ENCODE results near the gene TMEM248.
"Not testable (repeated sequence)": the region's sequence is repeated elsewhere in the genome, so short reads cannot be mapped to it uniquely, and the experiment has no call there.

Gene TMEM248

DNA sequence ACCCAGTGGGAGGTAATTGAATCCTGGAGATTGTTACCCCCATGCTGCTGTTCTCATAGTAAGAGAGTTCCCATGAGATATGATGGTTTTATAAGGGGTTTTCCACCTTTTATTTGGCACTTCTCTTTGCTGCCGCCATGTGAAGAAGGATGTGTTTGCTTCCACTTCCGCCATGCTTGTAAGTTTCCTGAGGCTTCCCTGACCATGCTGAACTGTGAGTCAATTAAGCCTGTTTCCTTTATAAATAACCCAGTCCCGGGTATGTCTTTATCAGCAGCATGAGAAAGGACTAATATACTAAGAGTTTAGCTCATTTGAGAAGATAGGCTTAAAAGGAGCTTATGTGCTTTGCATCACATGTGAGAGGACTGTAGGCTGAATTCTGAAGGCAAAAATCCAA lies 29.3 kb downstream of the TMEM248 start:
- DNase-seq (ENCODE audit: low read depth): no peak

DNA sequence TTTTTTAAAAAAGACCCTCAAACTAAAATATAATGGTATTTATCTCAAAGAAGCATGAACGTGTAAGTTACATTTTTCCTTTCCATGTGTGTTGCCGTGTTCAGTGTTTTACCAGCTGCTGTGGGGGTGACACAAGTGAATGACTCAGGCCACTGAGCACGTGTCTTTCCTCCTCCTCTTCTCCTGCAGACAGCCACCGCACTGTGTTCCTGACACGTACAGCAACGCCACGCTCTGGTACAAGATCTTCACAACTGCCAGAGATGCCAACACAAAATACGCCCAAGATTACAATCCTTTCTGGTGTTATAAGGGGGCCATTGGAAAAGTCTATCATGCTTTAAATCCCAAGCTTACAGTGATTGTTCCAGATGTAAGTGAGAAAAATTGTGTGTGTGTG lies 29.7 kb downstream of the TMEM248 start:
- no peak for DNase-seq (ENCODE audit: low read depth)

DNA sequence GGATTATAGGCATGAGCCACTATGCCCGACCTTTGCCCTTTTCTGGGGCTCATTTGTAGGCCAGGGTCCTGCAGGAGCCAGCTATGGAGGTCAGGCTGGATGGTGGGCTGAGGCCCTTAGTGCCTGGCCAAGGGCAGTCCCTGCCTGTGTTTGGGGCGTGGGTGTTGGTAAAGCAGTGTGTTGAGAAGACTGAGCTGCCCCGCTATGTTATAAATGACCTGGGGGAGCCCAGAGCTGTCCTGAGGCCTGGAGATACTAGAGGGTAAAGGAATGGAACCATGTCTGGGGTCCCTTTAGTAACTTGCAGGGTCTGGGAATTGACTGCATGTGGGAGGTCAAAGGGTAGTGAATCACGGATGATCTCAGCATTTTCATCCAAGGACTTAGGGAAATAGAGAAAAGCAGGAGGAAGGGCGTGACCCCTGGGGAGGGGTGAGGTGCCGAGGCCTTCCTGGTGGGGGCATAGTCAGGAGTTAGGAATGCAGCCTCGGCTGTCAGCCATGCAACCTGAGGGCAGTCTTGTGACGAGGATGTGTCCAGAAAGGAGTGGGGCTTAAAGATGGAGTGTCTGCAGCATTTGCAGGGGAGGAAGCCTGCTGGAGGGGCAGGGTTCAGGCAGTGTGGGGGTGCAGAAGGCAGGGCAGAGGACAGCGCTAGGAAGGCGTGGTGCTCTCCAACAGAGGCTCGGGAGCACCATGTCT lies 31.5 kb downstream of the TMEM248 start:
- DNase-seq (ENCODE audit: low read depth): no peak

DNA sequence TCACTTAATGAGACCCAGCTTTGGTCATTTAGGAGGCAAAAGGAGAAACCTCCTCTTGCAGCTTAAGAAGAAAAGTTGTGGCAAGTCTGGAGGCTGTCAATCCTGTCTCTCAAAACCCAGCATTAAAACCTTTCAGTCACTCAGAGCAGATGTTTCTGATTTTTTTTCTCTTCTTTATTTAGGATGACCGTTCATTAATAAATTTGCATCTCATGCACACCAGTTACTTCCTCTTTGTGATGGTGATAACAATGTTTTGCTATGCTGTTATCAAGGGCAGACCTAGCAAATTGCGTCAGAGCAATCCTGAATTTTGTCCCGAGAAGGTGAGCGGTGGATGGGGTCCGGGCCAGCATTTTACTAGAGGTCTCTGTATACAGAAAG lies 32.0 kb downstream of the TMEM248 start:
- no peak for DNase-seq (ENCODE audit: low read depth)

DNA sequence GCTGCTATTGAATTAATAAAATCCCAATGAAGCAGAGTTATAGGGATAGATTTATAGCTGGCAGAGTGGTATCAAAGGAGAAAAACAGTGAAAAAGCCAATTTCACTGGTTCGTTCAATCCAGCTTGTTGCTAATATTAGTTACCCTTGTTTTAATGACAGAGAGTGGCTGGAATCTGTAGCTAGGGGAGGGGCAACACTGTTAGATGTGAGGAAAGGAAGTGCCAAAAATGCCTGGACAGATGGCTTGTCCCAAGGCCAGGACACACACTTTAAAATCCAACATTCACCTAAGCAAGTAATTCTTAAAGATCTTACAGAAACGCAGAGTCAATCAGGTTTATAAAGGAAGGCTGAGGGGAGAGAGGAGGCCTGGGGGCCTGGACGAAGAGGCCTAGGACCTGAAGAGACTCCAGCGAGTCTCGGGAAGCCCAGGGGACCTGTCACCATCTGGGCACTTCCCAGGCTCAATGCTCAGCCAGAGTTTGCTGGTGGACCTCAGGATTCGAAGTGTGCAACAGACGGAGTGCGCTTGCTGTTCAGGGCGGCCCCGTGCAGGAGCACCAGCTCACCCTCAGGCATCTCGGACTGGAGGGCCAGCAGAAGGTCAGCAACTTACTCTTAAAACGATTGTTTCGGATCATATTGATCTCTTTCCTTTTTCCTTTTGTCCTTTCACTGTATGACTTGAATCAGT lies 36.7 kb downstream of the TMEM248 start:
- DNase-seq (ENCODE audit: low read depth): no peak

DNA sequence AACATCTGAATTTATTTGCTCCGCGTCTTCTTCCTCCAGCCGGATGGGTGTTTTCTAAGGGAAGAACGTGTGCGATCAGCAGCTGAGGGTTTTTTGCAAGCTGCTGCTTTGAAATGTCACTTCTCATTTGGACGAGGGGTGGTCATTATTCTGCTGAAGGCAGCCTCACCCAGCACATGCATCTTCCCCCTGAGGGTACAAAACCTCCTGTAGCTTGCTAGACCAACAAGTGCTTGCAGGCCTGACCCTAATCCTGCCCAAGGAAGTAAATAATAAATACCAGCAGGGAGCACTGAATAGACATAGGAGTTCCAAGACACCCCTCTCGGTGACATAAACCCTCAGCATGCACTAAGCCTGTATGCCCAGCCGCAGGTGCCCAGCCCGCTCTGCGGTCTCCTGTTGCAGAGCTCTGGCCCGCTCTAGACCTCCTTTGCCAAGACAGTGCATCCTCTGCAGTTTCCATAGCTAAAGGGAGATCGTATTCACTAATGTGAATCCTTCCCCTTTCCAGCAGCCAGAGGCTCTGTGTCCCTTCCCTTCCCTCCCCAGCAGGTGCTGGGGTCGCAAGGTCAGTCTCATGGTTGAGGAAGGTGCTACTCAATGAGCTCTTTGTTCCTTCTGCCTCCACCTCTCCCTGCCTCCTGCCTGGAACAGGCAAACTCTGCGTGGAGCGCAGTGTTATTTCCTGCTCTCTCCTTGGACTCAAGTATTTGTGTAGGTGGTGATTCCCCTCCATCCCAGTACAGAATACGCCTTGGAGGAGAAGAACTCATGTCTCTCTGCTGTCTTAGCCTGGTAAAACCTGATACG lies 37.7 kb downstream of the TMEM248 start:
- no peak for DNase-seq (ENCODE audit: low read depth)

DNA sequence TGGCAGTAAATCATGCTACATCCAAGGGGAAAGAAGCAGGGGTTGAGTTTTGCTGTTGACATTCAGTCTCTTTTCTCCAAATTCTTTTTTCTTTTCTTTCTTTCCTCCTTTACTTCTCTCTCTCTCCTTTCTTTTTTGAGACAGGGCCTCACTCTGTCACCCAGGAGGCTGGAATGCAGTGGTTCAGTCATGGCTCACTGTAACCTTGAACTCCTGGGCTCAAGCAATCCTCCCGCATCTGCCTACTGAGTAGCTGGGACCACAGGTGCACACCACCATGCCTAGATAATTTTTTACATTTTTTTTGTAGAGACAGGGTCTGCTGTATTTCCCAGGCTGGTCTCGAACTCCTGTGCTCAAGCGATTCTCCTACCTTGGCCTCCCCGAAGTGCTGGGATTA lies 39.2 kb downstream of the TMEM248 start:
- no peak for DNase-seq (ENCODE audit: low read depth)

DNA sequence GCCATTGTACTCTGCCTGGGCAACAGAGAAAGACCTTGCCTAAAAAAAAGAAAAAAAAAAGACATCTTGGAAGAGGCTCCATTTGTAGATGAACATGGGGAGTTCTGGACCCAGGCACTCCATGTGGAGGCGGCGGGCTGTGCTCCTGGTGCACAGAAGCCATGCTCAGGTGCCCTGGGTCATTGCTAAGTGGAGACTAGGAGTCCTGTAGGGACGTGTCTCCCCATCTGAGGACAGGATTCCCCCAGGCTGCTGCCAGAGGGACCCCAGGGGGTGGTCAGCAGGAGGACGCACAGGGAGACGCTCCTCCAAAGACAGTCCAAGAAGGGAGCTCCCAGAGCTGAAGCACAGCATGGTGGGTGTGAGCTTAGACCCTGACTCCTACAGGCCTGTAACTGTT lies 40.1 kb downstream of the TMEM248 start:
- no peak for DNase-seq (ENCODE audit: low read depth)

DNA sequence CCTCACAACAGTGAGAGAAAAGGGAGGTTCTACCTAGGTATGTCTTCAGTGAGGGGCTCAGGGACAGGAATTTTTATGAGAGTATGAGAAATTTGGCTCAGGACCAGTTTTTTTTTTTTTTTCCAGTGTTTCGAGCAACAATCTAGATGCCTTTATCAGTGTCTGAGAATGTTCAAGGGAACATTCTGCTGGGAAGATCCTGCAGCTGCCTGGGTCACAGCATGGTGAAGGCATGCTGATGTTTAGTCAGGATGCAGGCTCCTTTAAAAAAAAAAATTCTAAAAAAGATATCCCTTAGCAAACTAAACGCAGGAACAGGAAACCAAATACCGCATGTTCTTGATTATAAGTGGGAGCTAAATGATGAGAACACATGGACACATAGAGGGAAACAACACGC lies 43.4 kb downstream of the TMEM248 start:
- no peak for DNase-seq (ENCODE audit: low read depth)

DNA sequence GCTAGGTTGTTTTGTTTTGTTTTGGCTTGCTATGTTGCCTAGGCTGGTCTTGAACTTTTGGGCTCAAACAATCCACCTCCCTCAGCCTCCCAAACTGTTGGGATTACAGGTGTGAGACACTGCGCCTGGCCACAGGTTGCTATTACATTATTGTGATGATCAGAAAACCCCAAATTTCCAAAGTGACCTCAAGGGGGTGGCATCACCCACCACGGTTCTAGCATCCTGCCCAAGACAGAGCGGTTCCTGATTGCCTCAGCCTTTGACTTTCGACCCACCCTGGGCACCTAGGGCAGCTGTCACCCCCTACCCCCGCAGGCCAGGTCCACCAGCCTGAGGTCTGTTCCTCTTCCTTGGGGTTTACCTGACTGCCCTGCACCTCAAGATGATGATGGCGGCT lies 46.0 kb downstream of the TMEM248 start:
- DNase-seq (ENCODE audit: low read depth): no peak

DNA sequence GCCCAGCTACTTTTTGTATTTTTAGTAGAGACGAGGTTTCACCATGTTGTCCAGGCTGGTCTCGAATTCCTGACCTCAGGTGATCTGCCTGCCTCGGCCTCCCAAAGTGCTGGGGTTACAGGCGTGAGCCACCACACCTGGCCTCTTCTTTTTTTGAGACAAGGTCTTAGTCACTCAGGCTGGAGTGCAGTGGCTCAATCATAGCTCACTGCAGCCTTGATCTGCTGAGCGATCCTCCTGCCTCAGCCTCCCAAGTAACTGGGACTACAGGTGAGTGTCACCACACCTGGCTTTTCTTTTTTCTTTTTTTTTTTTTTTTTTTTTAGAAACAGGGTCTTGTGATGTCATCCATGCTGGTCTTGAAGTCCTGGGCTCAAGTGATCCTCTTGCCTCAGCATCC lies 48.0 kb downstream of the TMEM248 start:
- not testable (repeated sequence) for DNase-seq (ENCODE audit: low read depth)

DNA sequence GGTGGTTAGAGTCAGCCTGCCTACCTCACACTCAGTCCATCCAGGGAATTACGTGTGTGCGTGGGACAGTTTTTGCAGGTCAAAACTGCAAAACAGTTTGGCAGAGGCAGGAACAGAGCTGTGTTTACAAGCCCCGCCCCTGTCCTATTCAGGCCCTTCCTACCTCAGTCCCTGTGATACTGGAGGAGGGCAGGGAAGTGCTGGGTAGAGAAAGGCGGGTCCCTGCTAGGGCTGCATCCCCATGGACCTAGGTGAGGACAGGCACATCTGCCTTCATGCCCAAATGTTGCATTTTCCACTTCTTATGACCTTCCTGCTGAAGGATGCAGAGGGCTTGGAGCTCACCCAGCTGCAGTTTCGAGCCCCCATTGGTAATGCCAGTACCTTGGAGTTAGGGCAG lies 49.3 kb downstream of the TMEM248 start:
- DNase-seq (ENCODE audit: low read depth): no peak

DNA sequence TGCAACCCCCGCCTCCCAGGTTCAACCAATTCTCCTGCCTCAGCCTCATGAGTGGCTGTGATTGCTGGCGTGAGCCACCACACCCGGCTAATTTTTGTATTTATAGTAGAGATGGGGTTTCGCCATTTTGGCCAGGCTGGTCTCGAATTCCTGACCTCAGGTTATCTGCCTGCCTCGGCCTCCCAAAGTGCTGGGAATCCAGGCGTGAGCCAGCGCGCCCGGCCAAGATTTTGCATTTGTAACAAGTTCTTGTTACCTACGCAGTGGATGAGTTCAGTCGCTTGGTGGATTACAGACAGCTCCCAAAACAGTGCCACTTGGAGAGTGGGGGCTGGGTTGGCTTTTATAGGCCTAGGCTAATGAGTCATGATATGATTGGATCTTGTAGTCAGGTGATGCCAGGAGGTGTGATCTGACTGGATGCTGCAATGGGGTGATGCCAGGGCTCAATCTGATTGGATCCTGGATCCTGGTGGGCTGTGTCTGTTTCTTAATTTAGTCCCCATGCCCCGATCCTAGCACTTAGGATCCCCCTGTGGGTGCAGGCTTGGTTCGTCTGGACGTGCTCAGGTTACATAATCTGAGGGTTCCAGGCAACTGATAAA lies 54.1 kb downstream of the TMEM248 start:
- DNase-seq (ENCODE audit: low read depth): no peak

DNA sequence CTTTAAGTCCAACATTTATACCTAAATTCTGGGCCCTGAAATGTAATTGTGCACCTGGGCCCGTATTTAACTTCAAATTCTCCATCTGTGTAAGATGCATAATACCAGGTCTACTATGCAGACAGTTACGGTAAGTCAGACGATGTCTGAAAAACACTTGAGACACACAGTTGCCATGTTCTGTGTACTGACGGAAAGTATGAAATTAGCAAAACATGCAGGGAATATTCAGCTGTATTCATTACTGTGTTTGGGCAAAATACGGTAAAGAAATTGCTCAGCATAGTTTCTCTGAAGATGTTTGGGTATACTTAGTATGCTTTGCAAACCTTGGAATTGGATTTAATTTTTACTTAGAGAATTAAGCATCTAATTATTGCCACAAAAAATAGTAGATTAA lies 57.3 kb downstream of the TMEM248 start:
- not testable (repeated sequence) for DNase-seq (ENCODE audit: low read depth)

DNA sequence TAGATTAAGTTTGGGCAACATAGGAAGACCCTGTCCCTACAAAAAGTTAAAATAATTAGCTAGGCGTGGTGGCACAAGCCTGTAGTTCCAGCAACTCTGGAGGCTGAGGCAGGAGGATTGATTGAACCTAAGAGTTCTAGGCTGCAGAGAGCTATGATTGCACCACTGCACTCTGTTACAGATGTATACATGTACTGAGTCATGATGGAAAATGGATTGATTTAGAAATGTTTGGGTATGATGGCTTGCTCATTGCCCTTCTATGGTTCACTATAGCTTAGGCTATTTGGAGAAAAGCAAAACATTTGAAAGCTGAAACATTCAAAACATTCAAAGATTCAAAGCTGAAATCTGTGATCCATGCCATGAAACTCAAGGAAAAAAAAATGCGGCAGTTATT lies 58.0 kb downstream of the TMEM248 start:
- DNase-seq (ENCODE audit: low read depth): not testable (repeated sequence)

DNA sequence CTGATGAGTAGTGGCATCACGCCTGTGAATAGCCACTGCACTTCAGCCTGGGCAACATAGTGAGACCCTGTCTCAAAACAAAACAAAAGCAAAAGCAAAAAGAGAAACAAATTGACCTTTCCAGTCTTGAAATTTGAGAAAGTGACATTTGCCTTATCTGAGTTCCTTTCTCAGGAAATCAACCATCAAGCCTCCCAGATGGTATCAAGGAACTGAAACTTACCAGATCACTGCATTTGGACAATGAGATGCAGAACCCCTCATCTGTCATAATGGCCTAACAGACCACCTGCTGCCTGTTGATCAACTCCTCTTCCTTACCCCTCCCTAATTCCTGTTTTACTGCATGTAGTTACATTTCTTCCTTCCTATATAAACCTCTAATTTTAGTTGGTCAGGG lies 59.3 kb downstream of the TMEM248 start:
- not testable (repeated sequence) for DNase-seq (ENCODE audit: low read depth)

DNA sequence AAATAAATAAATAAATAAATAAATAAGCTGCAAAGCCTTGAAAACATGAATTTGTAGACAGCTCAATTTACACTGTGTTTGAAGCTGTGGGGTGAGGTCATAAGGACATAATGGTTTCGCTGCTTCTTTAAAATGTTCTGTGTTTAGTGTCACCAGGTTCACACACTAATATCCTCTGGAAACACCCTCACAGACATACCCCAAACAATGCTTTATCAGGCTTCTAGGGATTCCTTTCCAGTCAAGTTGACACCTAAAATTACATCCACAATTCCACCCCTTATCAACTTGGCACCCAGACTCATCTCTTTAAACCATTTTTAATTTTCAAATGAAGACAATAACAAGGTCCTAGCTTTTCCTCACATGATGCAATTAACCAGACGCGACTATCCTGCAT lies 68.5 kb downstream of the TMEM248 start:
- not testable (repeated sequence) for DNase-seq (ENCODE audit: low read depth)

DNA sequence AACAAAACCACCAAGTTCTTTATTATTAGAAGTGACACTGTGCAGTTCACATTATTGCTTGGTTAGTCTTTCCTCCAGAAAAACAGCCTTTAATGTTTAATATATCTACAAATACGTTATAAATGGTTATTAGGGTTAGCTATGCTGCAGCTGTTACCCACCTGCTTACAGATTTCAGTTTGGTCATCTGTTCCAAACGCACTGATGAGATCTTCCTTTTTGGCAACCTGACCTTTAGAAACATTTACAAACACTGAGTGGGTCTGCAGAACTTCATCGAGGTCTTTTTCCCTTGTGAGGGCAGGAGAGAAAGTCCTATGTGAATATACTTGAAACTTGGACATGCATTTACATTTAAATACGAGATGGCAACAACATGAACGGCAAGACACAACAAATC lies 73.0 kb downstream of the TMEM248 start:
- not testable (repeated sequence) for DNase-seq (ENCODE audit: low read depth)

DNA sequence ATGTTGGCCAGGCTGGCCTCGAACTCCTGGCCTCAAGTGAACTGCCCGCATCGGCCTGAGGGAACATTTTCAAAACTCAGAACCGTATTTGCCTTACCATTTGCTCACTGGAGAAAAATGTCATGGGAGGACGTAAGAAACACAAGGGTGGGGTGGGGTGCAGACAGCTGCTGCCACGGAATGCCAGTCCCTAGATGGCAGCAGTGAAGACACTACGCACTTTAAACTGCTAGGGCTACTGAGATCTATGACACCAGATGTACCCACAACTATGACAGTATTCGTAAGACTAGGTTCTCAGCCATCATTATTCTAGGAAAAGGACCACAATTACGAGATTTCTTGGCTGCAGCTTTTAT lies 73.6 kb downstream of the TMEM248 start:
- DNase-seq (ENCODE audit: low read depth): peak; percentile 19

DNA sequence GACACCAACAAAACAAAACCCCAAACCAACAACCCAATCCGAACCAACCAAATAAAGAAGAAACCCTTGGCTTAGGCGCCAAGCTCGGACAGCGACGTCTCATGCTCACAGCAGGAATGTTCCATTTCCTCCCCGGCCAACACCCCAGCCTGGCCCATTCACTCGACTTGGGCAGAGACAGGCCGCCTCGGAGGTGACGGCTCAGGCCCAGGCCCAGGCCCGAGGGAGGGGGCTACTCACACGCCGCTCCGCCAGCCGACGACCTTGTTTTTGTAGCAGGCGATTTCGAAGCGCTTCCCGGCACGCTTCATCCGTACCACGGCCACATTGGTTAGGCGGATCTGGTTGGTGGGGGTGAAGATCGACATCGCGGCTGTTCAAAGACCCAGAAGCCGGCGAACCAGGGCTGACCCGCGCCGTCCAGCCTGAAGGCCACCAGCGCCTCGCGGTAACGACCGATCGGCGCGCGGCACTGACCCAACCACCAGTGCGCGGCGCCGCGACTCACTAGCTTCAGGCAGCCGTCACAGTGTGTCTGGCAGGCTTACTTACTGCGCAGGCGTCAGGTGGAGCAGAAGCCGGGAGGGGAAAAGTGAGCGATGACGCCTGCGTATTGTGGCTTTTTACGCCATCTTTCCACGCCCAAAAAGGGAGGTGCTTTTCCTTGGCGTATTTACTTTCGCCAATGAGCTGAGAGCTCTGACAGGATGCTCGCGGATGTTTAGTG lies 74.2 kb downstream of the TMEM248 start, which contains the start of gene SBDS:
Gene SBDS, minus strand, starts transcription at position 537 of the 727 bp plus-strand sequence. Its CDS starts 169 bp downstream, at position 368.
- DNase-seq (ENCODE audit: low read depth): peak; percentile 82

DNA sequence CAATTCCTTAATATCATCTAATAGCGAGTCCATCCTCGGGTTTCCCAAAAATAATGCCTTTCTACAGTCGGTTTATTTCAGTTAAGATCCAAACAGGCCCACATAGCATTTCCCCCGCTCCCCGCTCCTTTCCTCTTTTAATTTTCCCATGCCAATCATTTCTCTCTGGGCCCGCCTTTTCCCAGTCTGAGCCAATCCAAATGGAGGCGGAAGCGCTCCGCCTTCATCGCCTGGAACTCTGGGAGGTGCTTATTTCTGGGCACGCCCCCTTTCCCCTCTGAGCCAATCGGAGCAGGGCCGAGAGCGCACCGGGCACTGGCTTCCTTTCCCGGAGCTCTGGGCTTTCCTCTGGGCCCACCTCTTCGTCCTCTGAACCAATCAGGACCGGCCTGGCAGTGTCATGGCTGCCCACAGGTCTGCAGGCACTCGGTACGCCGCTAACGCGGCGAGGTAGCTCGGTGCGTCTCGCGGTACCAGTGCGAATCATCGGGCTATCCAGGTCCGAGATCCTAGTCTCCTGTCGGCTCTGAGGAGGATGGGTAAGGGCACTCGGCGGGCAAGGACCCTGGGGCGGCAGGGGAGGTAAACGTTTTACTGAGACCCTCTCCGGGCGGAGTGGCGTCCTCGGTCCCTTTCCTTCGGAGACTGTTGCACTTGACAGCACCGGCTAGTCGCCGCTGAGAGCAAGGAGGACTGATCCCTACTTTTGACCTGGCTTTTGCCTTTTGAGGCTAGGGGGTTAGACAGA lies 75.6 kb downstream of the TMEM248 start, which contains the start of gene TYW1:
Gene TYW1, plus strand, starts transcription at position 390 of the 748 bp plus-strand sequence. Its CDS starts 146 bp downstream, at position 536.
- peak; percentile 94 for DNase-seq (ENCODE audit: low read depth)
